DMS114 treated with DMSO at 0.1 percent for 48 hours (cell line): ENCODE data around the gene ABHD11.
"Not testable (repeated sequence)": the region's sequence is repeated elsewhere in the genome, so short reads cannot be mapped to it uniquely, and the experiment has no call there.

Experiments
- DNase-seq: peaks from one replicate; lab custom pipeline; 2025; ENCODE audit not compliant: unreplicated experiment; lab: John Stamatoyannopoulos, UW

The ABHD11 gene, protein sequence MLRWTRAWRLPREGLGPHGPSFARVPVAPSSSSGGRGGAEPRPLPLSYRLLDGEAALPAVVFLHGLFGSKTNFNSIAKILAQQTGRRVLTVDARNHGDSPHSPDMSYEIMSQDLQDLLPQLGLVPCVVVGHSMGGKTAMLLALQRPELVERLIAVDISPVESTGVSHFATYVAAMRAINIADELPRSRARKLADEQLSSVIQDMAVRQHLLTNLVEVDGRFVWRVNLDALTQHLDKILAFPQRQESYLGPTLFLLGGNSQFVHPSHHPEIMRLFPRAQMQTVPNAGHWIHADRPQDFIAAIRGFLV

GRCh38 chr7:73738612-73739386 is at the start of gene ABHD11:
Gene ABHD11 (minus strand): TSS chr7:73738802. CDS start chr7:73738770, 32 bp downstream.
- DNase-seq: peak; percentile 73

DNA sequence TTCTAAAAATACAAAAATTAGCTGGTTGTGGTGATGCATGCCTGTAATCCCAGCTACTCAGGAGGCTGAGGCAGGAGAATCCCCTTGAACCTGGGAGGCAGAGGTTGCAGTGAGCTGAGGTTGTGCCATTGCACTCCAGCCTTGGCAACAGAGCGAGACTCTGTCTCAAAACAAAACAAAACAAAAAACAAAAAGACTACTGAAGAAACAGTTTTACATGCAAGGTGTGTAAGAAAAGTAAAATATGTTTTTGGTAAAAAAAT is 49.1 kb upstream of the ABHD11 start:
- not testable (repeated sequence) for DNase-seq

DNA sequence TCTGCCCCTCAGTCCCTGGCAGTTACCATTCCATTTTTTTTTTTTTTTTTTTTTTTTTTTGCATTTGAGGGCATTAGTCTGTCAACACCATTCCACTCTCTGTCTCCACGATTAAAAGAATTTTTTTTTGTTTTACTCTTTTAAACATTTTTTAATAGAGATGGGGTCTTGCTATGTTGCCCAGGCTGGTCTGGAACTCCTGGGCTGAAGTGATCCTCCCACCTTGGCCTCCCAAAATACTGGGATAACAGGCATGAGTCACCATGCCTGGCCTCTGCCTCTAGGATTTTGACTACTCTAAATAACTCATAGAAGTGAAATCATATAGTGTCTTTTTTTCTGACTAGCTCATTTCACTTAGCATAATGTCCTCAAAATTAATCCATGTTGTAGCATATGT is 48.0 kb upstream of the ABHD11 start:
- DNase-seq: no peak

GRCh38 chr7:73779517-73779916 is 40.9 kb upstream of the ABHD11 start:
- DNase-seq: no peak

GRCh38 chr7:73778801-73779389 is 40.3 kb upstream of the ABHD11 start:
- no peak for DNase-seq

DNA sequence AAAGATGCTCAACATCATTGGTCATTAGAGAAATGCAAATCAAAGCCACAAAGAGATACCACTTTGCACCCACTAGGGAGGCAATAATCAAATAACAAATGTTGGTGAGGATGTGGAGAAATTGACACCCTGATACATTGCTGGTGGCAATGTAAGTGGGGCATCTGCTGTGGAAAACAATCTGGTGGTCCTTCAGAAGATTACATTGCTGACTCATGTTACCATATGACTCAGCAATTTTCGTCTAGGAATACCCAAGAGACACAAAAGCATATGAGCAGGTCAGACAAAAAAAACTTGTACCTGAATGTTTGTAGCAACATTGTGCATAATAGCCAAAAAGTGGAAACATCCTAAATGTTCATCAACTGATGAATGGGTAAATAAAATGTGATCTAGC is 36.3 kb upstream of the ABHD11 start:
- no peak for DNase-seq

GRCh38 chr7:73773700-73774517 is 35.3 kb upstream of the ABHD11 start:
- no peak for DNase-seq

- DNase-seq: no peak
These were observed 32.5 kb upstream of the ABHD11 start for GRCh38 chr7:73770860-73771670.

GRCh38 chr7:73770002-73770859 is 31.6 kb upstream of the ABHD11 start, which contains the start of gene CLDN3:
Gene CLDN3 (minus strand): TSS chr7:73770270. CDS start chr7:73770049, 221 bp downstream.
- DNase-seq: peak; percentile 12

DNA sequence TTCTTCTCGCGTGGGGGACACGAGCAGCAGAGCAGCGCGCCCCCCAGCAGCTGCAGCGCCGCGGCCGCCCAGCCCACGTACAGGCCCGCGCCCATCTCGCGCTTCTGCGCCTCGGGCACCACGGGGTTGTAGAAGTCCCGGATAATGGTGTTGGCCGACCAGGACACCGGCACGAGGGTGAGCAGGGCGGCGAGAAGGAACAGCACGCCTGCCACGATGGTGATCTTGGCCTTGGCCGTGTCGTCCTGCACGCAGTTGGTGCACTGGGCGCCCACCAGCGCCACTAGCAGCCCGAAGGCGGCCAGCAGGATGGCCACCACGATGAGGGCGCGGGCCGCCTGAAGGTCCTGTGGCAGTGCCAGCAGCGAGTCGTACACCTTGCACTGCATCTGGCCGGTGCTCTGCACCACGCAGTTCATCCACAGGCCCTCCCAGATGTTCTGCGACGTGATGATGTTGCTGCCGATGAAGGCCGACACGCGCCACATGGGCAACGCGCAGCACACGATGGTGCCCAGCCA is 30.9 kb upstream of the ABHD11 start:
- DNase-seq: no peak

- no peak for DNase-seq
These were observed 30.3 kb upstream of the ABHD11 start for GRCh38 chr7:73768641-73769480.

- no peak for DNase-seq
These were observed 28.1 kb upstream of the ABHD11 start for GRCh38 chr7:73766556-73767229.

DNA sequence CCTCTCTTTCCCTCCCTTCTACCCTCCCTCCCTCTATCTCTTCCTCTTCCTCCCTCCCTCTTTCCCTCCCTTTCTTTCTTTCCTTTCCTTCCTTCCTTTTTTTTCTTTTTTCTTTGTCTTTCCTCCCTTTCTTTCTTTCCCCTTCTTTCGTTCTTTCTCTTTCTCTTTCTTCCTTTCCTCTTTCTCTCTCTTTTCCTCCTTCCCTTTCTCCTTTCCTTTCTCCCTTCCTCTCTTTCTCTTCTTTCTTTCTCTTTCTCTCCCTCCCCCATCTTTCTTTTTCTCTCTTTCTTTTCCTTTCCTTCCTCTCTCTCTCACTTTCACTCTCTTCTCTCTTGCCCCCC is 24.0 kb upstream of the ABHD11 start:
- DNase-seq: no peak

- no peak for DNase-seq
These were observed 23.5 kb upstream of the ABHD11 start for GRCh38 chr7:73761854-73762658.

DNA sequence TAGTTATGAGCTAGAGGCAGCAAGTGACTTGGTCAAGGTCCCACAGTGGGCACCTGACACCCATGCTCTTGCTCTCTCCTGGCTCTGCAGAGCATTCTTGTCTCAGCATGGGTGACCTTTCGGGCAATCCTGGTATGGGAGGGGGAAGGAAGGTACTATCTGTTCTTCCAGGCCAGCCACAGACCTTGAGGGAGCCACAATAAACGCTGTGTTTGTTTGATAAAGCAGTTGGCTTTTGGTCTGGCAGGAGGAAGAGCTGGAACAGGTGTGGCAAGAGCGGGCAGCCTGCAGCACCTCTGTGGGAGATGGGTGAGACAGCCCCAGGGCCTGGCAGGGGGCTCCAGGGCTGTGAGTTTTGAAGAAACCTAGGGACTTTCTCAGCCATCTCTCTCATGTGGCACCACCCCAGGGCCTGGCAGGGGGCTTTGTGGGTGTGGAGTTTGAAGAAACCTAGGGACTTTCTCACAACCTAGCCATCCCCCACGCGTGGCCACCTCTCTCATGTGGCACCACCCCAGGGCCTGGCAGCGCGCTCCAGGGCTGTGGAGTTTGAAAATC is 20.1 kb upstream of the ABHD11 start:
- no peak for DNase-seq

- DNase-seq: no peak
These were observed 11.6 kb upstream of the ABHD11 start for GRCh38 chr7:73749931-73750776.
